H1 (cell line): ENCODE measurements around the gene ADORA1. TPM values are rescaled to one million over a fixed set of nuclear protein-coding genes. Genes with fewer than 3 reads are reported as not detected.

Source experiments
- ATF2 ChIP-seq: IDR thresholded peaks from 2 replicates; pipeline ENCODE4 v1.6.1; 2012; ENCODE audit warnings: low read length, inconsistent platforms
- RBBP5 ChIP-seq: IDR thresholded peaks from 2 replicates; pipeline ENCODE4 v1.7.1; 2012; ENCODE audit warnings: low read depth, mild to moderate bottlenecking, inconsistent platforms, low read length, moderate library complexity, borderline replicate concordance
- SP2 ChIP-seq: IDR thresholded peaks from 2 replicates; pipeline ENCODE4 v1.6.1; 2012; ENCODE audit warnings: mild to moderate bottlenecking, low read length, inconsistent platforms
- SP4 ChIP-seq: IDR thresholded peaks from 2 replicates; pipeline ENCODE4 v1.6.1; 2012; ENCODE audit warnings: low read length, inconsistent platforms
- polyA plus RNA-seq, 7 experiments: library from polyadenylated mRNA; depleted of rRNA in 3 of 7; stranded (reverse) in 5 of 7; unstranded in 2 of 7; fragments of >200 nt in 5 of 7; fragments of 200-250 nt in 2 of 7; gene quantifications; 1 replicate in 5 of 7; 2 replicates in 1 of 7; 4 replicates in 1 of 7; pipeline versions ENCODE4 v1.2.1 to v1.2.3, GENCODE V29; 2011 to 2013; ENCODE audit warnings: missing spikeins in 2 of 7, mixed read lengths in 2 of 7
- total RNA-seq: library from RNA; stranded (reverse); fragmentation: NEBNext Ultra II Directional; extraction: Animal tissue kit (Norgen Biotek cat#: 25700); gene quantifications from 2 replicates; pipeline ENCODE4 v1.2.1, GENCODE V29; 2021
- TF ChIP-seq, protein P1 (sequence below): IDR thresholded peaks from 2 replicates; pipeline ENCODE4 v1.6.1; 2011; ENCODE audit warnings: low read length, improper control_type of control experiment

The ADORA1 gene
- total and polyA plus RNA-seq, 2 of the 8 experiments (the other 6 are each of a cell fraction or from before 2014, with no cell fraction given), result 3.3 to 6.7 TPM

DNA sequence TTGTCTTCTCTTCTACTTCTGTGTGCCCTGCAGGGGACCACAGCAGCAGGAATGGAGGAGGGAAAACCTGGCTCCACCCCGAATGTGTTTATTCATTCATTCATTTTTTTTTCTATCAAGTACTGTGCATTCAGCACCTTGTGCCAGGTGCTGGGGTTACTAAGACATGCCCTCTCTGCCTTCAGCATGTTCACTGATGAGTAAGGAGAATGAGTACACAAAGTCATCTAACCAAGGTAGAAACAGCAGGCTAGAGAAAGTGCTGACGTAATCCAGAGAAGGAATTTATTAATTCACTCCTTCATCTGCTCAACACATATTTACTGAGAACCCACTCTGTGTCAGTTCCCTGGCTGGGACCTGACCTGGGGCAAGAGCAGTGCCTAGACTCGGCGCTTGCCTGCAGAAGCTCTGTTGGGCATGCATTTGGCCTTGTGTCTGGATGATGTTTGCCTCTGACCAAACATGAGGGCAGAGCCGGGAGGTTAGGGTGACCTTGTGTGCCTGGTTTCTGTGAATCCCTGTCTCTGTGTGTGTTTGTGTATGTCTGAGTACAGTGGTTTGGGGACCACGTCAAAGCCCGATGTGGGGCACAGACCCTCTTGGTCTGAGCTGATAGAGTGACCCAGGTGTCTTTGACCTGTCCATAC lies 38.4 kb upstream of the ADORA1 start (continued):
- no peak for TF ChIP-seq ATF2
- no peak for TF ChIP-seq SP4
- no peak for TF ChIP-seq RBBP5
- no peak for TF ChIP-seq SP2
- TF ChIP-seq, protein P1, sequence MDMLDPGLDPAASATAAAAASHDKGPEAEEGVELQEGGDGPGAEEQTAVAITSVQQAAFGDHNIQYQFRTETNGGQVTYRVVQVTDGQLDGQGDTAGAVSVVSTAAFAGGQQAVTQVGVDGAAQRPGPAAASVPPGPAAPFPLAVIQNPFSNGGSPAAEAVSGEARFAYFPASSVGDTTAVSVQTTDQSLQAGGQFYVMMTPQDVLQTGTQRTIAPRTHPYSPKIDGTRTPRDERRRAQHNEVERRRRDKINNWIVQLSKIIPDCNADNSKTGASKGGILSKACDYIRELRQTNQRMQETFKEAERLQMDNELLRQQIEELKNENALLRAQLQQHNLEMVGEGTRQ, result no peak
- TF ChIP-seq, all 59 proteins: peak for 0
